Measurements from ENCODE around the gene BCR. TPM values are rescaled to one million over a fixed set of nuclear protein-coding genes. Genes with fewer than 3 reads are reported as not detected.

Gene BCR
- total and polyA plus RNA-seq, 7 donors: 2.7 to 7.7 (median 6.5) TPM

- peaks cover 0 to 25% of the 10 kb centered on the region in 2 donors for H3K36me3 ChIP-seq (ENCODE audit: insufficient read depth in 1 of 2, low read depth in 1 of 2)
Measured at GRCh38 chr22:23294221-23294620, 113.9 kb downstream of the BCR start.

GRCh38 chr22:23300476-23300875 is 120.2 kb downstream of the BCR start:
- no peak for TF ChIP-seq CTCF (IDR thresholded peaks at IDR 0.05)
- Histone ChIP-seq H3K27me3 (ENCODE audit: insufficient read depth in 3 of 3, low read length in 2 of 3) (no peaks in the 10 kb centered on the region), H3K9me3 (no peaks in the 10 kb centered on the region), H3K4me1 (no peaks in the 10 kb centered on the region), H3K27ac (no peak overlapping the region), H3K36me3 (ENCODE audit: insufficient read depth in 1 of 2, low read depth in 1 of 2) (no peaks in the 10 kb centered on the region), H3K4me3 (no peak overlapping the region)
- 56 to 65% (median 65%) methylated on average over 6 of the region's 6 CpGs for WGBS, 3 donors
- intact Hi-C loops (cut with DNase I): no loop called here
- DNase-seq (peak in 1 of 2 donors; percentile 41), ATAC-seq (no peak)

More at GRCh38 chr22:23294221-23294620, 113.9 kb downstream of the BCR start:
- no peak for TF ChIP-seq CTCF (IDR thresholded peaks at IDR 0.05)
- DNase-seq (no peak), ATAC-seq (no peak)
- WGBS, 3 donors: 90 to 97% (median 93%) methylated on average over 11 of the region's 11 CpGs
- Histone ChIP-seq H3K4me3 (no peak overlapping the region), H3K27me3 (ENCODE audit: insufficient read depth in 3 of 3, low read length in 2 of 3) (no peaks in the 10 kb centered on the region), H3K27ac (no peak overlapping the region), H3K4me1 (no peaks in the 10 kb centered on the region), H3K9me3 (no peaks in the 10 kb centered on the region)
- intact Hi-C loops (cut with DNase I): no loop called here

GRCh38 chr22:23301591-23301990 is 121.3 kb downstream of the BCR start:
- no peak for DNase-seq
- WGBS, 3 donors: 77 to 88% (median 85%) methylated on average over 7 of the region's 7 CpGs
- H3K4me1 ChIP-seq: no peaks in the 10 kb centered on the region
- no peaks in the 10 kb centered on the region for H3K9me3 ChIP-seq
- H3K27ac ChIP-seq: no peak overlapping the region
- TF ChIP-seq CTCF (IDR thresholded peaks at IDR 0.05): no peak
- intact Hi-C loops (cut with DNase I): no loop called here
- ATAC-seq: no peak
- H3K27me3 ChIP-seq (ENCODE audit: insufficient read depth in 3 of 3, low read length in 2 of 3): no peaks in the 10 kb centered on the region
- H3K4me3 ChIP-seq: no peak overlapping the region
- no peaks in the 10 kb centered on the region for H3K36me3 ChIP-seq (ENCODE audit: insufficient read depth in 1 of 2, low read depth in 1 of 2)

- Histone ChIP-seq H3K4me1 (no peaks in the 10 kb centered on the region), H3K4me3 (no peak overlapping the region), H3K27ac (no peak overlapping the region), H3K27me3 (ENCODE audit: insufficient read depth in 3 of 3, low read length in 2 of 3) (no peaks in the 10 kb centered on the region), H3K36me3 (ENCODE audit: insufficient read depth in 1 of 2, low read depth in 1 of 2) (no peaks in the 10 kb centered on the region), H3K9me3 (no peaks in the 10 kb centered on the region)
- WGBS, 3 donors: 84 to 90% (median 88%) methylated on average over 21 of the region's 21 CpGs
- intact Hi-C loops (cut with DNase I): no loop called here
- DNase-seq (no peak), ATAC-seq (no peak)
- no peak for TF ChIP-seq CTCF (IDR thresholded peaks at IDR 0.05)
Measured at GRCh38 chr22:23302171-23303002, 122.1 kb downstream of the BCR start.
